GM18867 (cell line): ENCODE measurements around the gene PDE3A.
"Not testable (repeated sequence)": the region's sequence is repeated elsewhere in the genome, so short reads cannot be mapped to it uniquely, and the experiment has no call there.

ENCODE experiments used
- ATAC-seq: cut with Tn5 transposase; IDR thresholded peaks from one replicate; pipeline ENCODE4 v1.9.1; 2021; ENCODE audit warnings: mild to moderate bottlenecking, moderate library complexity; ENCODE audit not compliant: unreplicated experiment

Gene PDE3A

GRCh38 chr12:20596061-20596460 is 227.7 kb downstream of the PDE3A start:
- ATAC-seq = no peak

DNA sequence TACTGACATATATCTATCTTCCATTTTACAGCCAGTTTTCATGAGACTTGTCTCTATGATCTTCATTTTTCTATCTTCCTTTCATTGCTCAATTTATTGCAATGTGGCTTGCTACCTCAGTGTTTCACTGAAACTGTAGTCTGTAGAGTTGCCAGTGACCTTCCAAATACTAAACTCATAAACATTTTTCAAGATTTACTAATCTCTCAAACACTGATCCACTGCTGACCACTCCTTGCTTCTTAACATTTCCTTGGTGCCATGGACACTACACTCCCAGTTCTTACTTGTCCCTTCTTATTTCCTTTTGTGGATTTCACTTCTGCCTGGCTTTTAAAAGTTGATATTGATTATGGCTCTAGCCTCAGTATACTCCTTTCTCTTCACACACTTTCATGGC is 231.4 kb downstream of the PDE3A start:
- ATAC-seq = no peak

DNA sequence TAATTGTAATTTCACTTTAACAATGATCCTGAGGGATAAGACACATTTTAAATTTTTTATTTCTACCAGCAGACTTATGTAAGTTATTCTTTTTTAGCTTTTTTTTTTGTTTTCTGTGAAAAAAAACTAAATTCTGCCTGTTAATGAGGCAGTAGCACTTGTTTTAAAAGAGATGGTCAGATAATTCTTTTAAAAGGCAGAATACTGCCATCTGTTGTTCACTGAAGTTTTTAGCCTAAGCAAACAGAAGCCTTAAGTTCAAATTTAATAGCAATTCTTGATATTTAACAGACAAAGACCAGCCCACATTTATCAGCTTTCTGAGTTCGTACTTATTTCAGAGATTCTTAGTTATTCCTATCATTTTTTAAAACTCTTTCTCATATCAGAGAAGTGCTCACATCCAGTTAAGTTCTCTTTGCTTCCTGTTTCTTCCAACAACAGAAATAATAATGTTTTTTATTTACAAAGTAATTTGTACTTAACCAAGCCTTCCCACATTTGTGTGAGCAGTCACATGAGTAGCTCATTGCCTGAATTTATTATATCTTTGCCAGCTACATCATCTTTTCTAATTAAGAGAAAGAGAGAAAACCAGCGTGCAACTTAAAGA is 233.4 kb downstream of the PDE3A start:
- no peak for ATAC-seq

DNA sequence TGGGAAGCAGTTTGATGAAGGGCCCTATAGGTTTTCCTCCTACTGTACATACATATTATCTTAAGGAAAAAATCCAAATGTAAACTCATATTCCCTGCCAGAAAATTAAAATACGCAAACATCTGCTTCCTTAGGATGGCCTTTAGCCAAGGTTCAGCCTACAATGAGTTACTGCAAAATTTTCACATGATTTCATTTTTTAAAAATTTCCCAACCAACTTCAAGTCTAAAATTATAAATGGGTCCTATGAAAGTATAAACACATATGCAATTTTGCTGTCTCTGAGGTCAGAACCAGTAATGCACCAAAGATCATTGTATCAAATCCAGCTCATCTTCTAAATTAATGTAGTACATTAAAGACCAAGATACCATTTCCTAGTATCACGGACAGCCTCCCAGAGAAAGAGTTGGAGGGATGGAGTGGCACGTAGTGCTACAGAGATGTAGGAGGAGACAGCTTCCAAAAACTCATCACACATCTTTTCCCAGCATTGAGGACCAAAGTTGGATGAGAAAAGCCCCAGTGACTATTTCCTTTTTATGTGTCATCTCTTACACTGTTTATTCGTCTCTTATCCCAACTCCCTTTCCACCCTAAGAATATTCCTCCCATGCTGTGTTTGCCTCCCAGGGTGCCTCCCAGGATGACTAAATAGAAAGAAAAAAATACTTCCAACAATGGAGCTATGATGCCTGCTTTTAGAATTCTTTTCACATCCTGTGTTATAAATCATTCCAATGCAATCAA is 234.5 kb downstream of the PDE3A start:
- ATAC-seq = no peak

DNA sequence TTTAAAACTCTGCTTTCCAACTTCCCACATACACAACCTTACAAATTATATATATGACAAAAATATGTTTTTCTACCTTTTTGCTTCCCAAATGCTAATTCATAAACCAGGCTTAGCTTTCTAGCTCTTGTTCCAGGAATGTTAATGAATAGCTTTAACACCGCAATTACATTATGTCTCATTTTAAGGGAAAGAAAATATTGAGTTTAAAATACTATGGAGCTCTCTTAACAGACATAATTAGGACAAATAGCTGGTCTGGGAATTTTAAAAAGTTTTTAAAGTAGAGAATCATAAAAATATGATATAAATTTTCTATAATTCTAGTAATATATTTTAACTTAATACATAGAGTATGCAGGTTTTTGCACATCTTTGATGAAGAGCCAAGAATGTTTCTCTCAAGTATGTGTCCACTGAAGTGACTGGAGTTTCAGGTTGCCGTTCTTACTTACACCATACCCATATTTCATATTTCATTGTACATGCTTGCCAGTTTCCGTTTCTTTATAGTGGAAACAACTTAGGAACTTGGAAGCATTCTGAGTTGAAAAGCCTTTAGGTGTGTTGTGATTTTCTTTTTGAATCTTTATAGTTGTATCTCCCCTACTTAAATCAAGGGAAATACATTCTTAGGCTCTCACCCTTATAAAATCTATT is 236.2 kb downstream of the PDE3A start:
- ATAC-seq = no peak

DNA sequence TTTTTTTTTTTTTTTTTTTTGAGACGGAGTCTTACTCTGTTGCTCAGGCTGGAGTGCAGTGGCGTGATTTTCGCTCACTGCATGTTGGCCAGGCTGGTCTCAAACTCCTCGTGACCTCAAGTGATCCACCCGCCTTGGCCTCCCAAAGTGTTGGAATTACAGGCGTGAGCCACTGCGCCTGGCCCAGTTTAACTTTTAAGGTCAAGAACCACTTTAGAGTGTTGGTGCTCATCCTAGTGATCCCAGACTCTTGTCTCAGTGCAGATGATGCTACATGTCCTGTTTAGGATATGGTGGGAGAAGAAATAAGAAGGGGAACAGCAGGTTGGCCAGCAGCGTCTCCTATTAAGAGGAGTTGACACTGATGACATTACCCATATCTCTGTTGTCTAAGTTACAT is 246.7 kb downstream of the PDE3A start:
- not testable (repeated sequence) for ATAC-seq

GRCh38 chr12:20616093-20616492 is 247.8 kb downstream of the PDE3A start:
- ATAC-seq = no peak

- ATAC-seq = no peak
Observed at GRCh38 chr12:20620261-20620660, 251.9 kb downstream of the PDE3A start.

- no peak for ATAC-seq
Observed at GRCh38 chr12:20624718-20625117, 256.4 kb downstream of the PDE3A start.

DNA sequence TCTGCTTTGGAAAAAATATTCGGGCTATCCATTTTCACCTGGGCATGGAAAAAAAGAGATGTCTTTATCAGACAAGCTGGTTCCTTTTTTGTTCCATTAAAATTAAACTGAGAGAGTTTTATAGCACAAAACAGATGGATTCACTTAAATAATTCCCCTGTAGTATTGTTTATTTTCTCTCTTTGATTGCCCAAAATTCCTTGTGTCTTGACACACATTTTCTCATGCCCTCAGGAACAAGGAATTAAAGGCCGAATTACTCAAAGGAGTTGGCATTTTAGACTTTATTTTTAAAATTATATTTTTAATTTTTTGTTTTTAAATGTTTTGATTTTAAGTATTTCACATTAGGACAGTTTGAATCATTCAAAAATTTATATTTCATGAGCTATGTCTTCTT is 257.2 kb downstream of the PDE3A start:
- no peak for ATAC-seq

- ATAC-seq = no peak
Observed at GRCh38 chr12:20627001-20627588, 258.8 kb downstream of the PDE3A start.

DNA sequence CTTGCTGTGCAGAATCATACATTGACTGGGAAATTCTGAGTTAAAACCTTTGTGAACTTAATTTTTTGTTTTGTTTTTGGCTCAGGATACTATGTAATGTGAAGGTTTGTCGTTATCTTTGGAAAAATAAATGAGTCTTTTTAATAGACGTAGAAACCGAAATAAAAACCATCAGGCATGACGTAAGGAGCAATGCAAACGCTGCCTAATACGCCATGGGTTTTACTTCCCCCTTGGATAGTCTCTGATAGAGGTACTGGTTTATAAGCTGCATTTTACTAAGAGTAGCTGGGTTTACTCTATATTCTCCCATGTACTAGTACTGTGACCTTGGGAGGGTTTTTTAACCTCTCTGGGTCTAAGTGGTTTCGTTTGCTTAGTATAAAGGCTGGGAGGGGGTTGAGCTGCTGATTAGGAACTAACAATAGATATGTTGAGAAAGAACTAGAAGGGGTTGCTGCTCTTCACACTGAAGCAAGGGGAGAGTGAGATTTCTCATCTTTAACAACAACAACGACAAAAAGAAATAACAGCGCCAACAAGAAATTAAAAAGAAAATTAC is 260.0 kb downstream of the PDE3A start:
- ATAC-seq = no peak

- ATAC-seq = no peak
Observed at GRCh38 chr12:20628999-20629398, 260.7 kb downstream of the PDE3A start.

GRCh38 chr12:20629414-20630156 is 261.2 kb downstream of the PDE3A start:
- ATAC-seq = no peak

DNA sequence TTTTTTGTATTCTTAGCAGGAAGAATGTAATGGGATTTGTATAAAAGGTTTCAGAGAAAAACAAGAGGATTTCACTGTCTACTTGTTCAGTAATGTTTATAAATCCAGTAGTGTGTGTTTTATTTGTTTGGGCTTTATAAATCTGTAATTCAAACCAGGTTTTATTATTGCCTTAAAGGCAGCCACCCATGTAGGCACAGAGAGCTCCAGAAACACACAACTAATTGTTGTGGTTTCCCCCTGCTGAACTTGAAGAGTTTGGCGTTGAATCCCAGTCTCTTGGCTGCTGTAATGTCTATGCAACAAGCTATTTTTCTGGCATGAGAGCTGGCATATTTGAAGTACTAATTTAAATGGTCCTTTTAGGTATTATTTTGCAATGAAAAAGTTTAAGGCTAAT is 263.4 kb downstream of the PDE3A start:
- ATAC-seq = no peak

DNA sequence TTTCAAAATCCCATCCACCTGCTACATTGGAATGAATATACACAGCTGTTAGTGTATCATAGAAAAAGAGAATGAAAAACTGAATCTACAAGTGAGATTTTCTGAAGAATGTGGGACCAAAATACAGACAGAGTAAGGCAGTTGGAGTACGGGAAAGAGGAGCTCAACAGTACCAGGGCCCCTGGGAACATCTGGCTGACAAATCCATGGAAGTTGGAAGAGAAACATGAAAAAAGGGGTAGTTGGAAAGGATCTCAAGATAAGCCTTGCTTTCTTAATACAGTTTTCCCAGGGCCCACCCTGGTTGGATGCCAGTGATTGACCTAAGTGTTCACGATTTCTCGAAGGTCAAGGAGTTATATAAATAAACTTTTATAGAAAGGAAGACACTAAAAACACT is 272.8 kb downstream of the PDE3A start:
- ATAC-seq = no peak

- no peak for ATAC-seq
Observed at GRCh38 chr12:20643822-20644221, 275.5 kb downstream of the PDE3A start.

- peak; percentile 65 for ATAC-seq
Observed at GRCh38 chr12:20646239-20646827, 278.0 kb downstream of the PDE3A start.

GRCh38 chr12:20653871-20654270 is 285.5 kb downstream of the PDE3A start:
- no peak for ATAC-seq

GRCh38 chr12:20656600-20656999 is 288.3 kb downstream of the PDE3A start:
- ATAC-seq = no peak
